A549 (cell line): ENCODE measurements around the gene CHTF18.

Experiments
- CBX2 ChIP-seq: fragments of 200-600 bp; sonication (generic); IDR thresholded peaks from 2 replicates; pipeline ENCODE4 v1.6.1; 2016; ENCODE audit warnings: low read depth, mild to moderate bottlenecking, borderline replicate concordance
- CEBPB ChIP-seq, 2 experiments: fragments of >200 bp in 1 of 2; sonication (Bioruptor Twin) in 1 of 2; formaldehyde crosslinking in 1 of 2; IDR thresholded peaks; 2 replicates each; pipeline ENCODE4 v1.6.1; 2012 to 2016
- CTCF ChIP-seq: fragments of >200 bp; sonication (Bioruptor Twin); formaldehyde crosslinking; IDR thresholded peaks from 3 replicates; pipeline ENCODE4 v1.5.1; 2016
- EP300 ChIP-seq, 2 experiments: fragments of >200 bp; sonication (Bioruptor Twin); formaldehyde crosslinking; IDR thresholded peaks; 2 replicates in 1 of 2; 3 replicates in 1 of 2; pipeline ENCODE4 v1.6.1; 2016 to 2017
- JUNB ChIP-seq: fragments of >200 bp; sonication (Bioruptor Twin); formaldehyde crosslinking; IDR thresholded peaks from 2 replicates; pipeline ENCODE4 v1.6.1; 2016
- MAFK ChIP-seq: fragments of 450-650 bp; IDR thresholded peaks from 2 replicates; pipeline ENCODE4 v1.6.1; 2014; ENCODE audit not compliant: partially characterized antibody
- MAX ChIP-seq: IDR thresholded peaks from 2 replicates; pipeline ENCODE4 v1.6.1; 2012
- POLR2A ChIP-seq: IDR thresholded peaks from 2 replicates; pipeline ENCODE4 v1.6.1; 2012; ENCODE audit warnings: mild to moderate bottlenecking, low read length
- RAD21 ChIP-seq, 2 experiments: fragments of >200 bp in 1 of 2; sonication (Bioruptor Twin) in 1 of 2; formaldehyde crosslinking in 1 of 2; IDR thresholded peaks in 1 of 2; conservative IDR thresholded peaks in 1 of 2; 2 replicates in 1 of 2; 3 replicates in 1 of 2; pipeline ENCODE4 v1.6.1; 2012 to 2018; ENCODE audit warnings: inconsistent platforms in 1 of 2
- REST ChIP-seq: fragments of 200-600 bp; sonication (generic); IDR thresholded peaks from 2 replicates; pipeline ENCODE4 v1.6.1; 2016; ENCODE audit warnings: antibody characterized with exemption, mild to moderate bottlenecking, moderate library complexity
- SREBF2 ChIP-seq: fragments of 450-650 bp; IDR thresholded peaks from 2 replicates; pipeline ENCODE4 v1.6.1; 2014; ENCODE audit warnings: mild to moderate bottlenecking, moderate library complexity

GRCh38 chr16:777826-778225, 10.6 kb upstream of the CHTF18 start:
- TF ChIP-seq CEBPB (IDR thresholded peaks at IDR 0.05) (no peak), CTCF (no peak), EP300 (IDR thresholded peaks at IDR 0.05) (no peak), POLR2A (no peak), MAX (no peak), MAFK (no peak), REST (no peak), CBX2 (no peak), SREBF2 (no peak), JUNB (no peak), RAD21 (conservative IDR thresholded peaks at IDR 0.05 in 1 of 2, IDR thresholded peaks at IDR 0.05 in 1 of 2) (no peak)
